Gastrocnemius medialis (tissue), 4 donors: ENCODE measurements around the gene ZNF689.

Experiments
- POLR2A ChIP-seq, 2 donors: fragments of 450-650 bp; IDR thresholded peaks; one replicate each; pipeline ENCODE4 v1.6.1; 2017; ENCODE audit warnings: antibody characterized with exemption in 2 of 2, mild to moderate bottlenecking in 2 of 2, moderate library complexity in 2 of 2
- TF ChIP-seq, protein P1 (sequence below), 5 experiments: fragments of 450-650 bp in 3 of 5; fragments of 200-600 bp in 2 of 5; sonication (generic) in 2 of 5; IDR thresholded peaks in 4 of 5; conservative IDR thresholded peaks in 1 of 5; 1 replicate in 4 of 5; 2 replicates in 1 of 5; pipeline ENCODE4 v1.5.1; 2016 to 2019; ENCODE audit warnings: antibody characterized with exemption in 5 of 5, mild to moderate bottlenecking in 3 of 5, moderate library complexity in 3 of 5

DNA sequence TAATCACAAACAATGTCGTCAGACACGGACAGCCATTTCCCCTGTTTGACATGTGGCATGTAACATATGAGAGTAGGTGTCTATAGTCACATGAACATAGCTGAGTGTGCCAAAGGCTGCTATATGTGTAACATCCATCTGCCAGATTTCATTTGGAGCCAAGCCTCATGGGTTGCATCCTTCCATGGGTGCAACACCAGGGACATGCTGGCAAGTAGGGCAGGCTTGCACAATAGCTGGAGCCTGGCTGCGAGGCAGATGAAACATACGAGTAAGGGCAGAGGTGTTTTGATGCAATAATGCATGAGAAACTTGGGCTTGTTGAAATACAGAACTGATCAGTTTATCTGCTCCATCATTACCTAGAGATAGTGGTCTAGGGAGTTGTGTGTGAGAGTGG is 9.0 kb upstream of the ZNF689 start:
- TF ChIP-seq, protein P1, sequence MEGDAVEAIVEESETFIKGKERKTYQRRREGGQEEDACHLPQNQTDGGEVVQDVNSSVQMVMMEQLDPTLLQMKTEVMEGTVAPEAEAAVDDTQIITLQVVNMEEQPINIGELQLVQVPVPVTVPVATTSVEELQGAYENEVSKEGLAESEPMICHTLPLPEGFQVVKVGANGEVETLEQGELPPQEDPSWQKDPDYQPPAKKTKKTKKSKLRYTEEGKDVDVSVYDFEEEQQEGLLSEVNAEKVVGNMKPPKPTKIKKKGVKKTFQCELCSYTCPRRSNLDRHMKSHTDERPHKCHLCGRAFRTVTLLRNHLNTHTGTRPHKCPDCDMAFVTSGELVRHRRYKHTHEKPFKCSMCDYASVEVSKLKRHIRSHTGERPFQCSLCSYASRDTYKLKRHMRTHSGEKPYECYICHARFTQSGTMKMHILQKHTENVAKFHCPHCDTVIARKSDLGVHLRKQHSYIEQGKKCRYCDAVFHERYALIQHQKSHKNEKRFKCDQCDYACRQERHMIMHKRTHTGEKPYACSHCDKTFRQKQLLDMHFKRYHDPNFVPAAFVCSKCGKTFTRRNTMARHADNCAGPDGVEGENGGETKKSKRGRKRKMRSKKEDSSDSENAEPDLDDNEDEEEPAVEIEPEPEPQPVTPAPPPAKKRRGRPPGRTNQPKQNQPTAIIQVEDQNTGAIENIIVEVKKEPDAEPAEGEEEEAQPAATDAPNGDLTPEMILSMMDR (IDR thresholded peaks at IDR 0.05 in 4 of 5, conservative IDR thresholded peaks at IDR 0.05 in 1 of 5): no peak
- no peak for TF ChIP-seq POLR2A (IDR thresholded peaks at IDR 0.05)
